ENCODE results near the gene AIFM2. TPM values are rescaled to one million over a fixed set of nuclear protein-coding genes. Genes with fewer than 3 reads are reported as not detected.
"Not testable (repeated sequence)": the region's sequence is repeated elsewhere in the genome, so short reads cannot be mapped to it uniquely, and the experiment has no call there.

Gene AIFM2
- polyA plus RNA-seq, 1 donor = 6.6 TPM

DNA sequence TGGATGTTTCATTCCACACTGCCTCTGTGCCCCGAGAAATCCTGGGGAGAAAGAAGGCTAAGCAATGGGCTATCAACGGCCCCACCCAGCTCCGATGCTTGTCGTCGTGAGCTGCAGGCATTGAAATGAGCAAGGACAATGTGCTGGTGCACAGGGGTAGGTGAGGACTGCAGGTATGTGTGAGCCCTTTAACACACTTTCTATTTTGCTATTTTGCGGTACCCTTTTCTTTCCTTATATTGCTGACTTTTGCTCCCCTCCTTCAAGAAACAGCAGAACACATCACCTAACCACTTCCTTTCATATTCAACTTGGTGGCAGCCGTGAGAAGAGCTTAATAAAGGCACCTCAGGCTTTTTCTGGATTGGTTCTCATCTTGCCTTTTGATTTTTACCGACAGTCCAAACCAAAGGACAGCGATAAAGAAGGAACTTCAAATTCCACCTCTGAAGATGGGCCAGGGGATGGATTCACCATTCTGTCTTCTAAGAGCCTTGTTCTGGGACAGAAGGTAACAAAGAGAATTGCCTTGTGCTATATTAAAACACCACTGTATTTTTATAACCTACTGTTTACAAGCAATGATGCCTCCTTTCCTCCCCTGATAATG is 39.2 kb downstream of the AIFM2 start:
- DNase-seq = no peak

- DNase-seq = no peak
Observed at GRCh38 chr10:70092389-70092718, 40.3 kb downstream of the AIFM2 start.

GRCh38 chr10:70090951-70091350 is 41.7 kb downstream of the AIFM2 start:
- no peak for DNase-seq

DNA sequence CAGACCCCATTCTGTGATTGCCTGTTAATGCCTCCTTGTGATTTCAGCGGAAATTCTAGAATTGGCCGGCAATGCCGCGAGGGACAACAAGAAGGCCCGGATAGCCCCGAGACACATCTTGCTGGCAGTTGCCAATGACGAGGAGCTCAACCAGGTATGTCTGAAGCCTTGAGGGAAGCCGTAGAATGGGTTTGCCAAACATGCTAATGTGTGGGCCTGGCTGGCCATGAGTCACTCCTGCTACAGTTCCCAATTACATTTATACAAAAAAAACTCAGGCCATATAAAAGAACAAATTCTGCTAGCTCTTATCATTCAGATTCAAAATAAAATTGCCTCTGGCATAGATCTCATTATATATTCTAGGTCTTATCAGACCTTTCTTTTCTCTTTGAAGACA is 42.6 kb downstream of the AIFM2 start:
- no peak for DNase-seq

DNA sequence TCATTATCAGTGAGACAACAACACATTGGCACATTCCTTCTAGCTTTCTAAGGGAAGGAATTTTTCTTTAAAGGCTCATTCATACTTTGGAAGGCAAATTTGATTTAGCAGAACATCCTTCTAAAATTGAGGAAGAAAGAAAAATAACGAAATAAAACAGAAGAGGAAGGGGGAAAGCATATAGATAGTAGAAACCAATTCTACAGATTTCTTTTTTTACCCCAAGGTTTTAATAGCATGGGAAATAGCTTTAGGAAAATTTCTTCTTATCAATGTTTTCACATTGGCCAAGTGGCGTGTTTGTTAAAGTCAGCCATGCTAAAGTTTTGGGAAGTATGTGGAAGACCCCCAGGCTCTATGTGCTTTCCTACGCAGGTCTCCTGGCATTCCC is 44.3 kb downstream of the AIFM2 start:
- no peak for DNase-seq

GRCh38 chr10:70087616-70088307 is 44.9 kb downstream of the AIFM2 start:
- no peak for DNase-seq

GRCh38 chr10:70085975-70086613 is 46.5 kb downstream of the AIFM2 start:
- DNase-seq = no peak

- DNase-seq = no peak
Observed at GRCh38 chr10:70084189-70084588, 48.4 kb downstream of the AIFM2 start.

DNA sequence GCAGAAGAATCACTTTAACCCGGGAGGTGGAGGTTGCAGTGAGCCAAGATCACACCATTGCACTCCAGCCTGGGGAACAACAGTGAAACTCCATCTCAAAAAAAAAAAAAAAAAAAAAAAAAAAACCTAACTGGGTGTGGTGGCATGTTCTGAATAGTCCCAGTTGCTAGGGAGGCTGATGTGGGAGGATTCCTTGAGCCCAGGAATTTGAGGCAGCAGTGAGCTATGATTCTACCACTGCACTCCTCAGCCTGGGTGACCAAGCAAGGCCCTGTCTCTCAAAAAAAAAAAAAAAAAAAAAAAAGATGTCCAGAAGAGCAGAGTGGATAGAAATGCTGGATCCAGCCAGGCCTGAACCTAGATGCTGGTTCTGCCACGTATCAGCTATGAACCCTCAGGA is 51.8 kb downstream of the AIFM2 start:
- not testable (repeated sequence) for DNase-seq

DNA sequence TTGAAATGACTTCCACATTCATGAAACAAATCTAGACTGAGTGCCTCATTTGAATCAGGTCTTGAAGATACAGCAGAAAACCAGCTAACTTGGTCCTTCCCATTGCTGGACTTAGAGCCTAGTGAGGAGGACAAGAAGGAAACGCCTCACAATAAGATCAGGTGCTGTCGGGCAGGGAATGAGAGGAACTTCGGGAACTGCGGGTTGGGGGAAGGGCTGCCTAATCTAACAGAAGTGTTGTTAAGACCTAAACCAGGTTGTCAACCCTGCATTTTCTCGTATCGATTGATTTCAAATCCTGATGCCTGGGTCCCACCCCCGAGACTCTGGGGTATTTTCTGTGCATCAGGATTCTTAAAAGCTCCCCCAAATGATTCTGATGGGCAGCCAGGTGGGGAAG is 53.7 kb downstream of the AIFM2 start:
- DNase-seq = no peak

GRCh38 chr10:70078329-70078728 is 54.3 kb downstream of the AIFM2 start:
- DNase-seq = no peak

DNA sequence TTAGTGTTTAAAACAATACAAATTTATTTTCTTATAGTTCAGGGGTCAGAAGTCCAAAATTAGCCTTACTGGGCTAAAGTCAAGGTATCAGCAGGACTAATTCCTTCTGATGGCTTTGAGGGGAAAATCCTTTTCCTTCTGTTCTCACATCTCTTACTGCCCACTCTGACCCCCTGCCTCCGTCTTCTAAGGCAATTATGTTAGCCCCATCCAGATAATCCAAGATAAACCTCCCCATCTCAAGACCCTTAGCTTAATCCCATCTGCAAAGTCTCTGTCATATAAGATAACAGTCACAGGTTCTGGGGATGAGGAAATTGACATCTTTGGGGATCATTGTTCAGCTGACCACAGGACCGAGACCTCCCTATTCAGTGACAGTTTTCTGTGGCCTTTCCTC is 57.7 kb downstream of the AIFM2 start:
- DNase-seq = no peak

DNA sequence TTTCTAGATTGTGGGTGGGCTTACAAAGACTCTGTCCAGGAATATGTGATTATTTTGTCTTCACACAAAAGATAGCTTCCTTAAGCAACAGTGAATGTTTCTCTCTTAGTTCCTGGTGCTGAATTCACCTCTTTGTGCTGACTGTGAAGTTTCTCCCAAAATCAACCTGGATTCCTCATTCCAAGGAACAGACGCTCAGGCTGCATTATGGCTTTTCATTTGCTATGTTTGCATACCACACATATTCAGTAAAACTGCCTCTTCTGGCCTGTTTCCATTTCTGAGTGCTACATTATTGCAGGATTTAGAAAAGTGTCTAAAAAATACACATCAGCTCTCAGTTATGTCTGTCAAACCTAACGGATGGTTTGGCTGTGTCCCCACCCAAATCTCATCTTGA is 58.5 kb downstream of the AIFM2 start:
- no peak for DNase-seq

GRCh38 chr10:70070834-70071233 is 61.8 kb downstream of the AIFM2 start:
- no peak for DNase-seq

DNA sequence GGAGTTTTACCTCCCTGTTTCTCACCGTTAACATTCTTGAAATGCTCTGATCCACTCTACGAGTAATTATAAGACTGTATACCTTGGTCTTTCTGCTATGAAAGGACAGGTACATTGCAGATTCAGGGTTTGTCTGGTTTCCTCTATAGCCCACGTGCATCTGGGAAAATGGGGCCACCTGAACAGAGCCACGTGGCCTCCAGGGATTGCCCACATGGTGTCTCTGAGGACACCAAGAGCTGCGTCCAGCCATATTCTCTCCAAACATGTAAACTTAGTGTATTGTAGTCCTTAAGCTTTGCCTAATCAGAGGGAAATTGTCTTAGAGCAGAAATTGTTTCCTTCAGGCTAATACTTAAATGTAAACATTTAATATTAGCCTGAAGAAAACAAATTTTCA is 63.3 kb downstream of the AIFM2 start:
- DNase-seq = no peak

- DNase-seq = no peak
Observed at GRCh38 chr10:70068925-70069324, 63.7 kb downstream of the AIFM2 start.

GRCh38 chr10:70067586-70067985 is 65.0 kb downstream of the AIFM2 start:
- DNase-seq = no peak

DNA sequence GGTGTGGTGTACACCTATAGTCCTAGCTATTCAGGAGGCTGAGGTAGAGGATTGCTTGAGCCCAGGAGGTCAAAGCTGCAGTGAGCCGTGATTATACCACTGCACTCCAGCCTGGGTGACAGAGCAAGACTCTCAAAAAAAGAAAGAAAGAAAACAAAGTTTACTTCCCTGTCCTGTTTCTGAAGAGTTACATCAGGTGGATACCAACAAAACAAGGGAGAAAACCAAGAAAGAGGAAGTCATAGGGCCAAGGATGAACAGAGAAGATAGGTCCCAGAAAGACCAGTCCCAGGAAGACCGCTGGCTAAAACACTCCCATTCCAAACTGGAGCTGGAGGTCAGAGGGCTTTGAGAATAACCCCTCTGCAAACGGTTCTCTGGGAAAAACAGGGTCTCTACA is 66.4 kb downstream of the AIFM2 start:
- DNase-seq = no peak

- no peak for DNase-seq
Observed at GRCh38 chr10:70064486-70064885, 68.1 kb downstream of the AIFM2 start.

GRCh38 chr10:70063418-70064098 is 69.1 kb downstream of the AIFM2 start:
- no peak for DNase-seq
